K562 (cell line): ENCODE data around the gene ITGB3BP. TPM values are rescaled to one million over a fixed set of nuclear protein-coding genes. Genes with fewer than 3 reads are reported as not detected.

Source experiments
- STAT5B ChIP-seq: fragments of 250-450 bp; sonication (Bioruptor Pico); IDR thresholded peaks from 2 replicates; pipeline ENCODE4 v1.8.0; 2021; ENCODE audit warnings: mild to moderate bottlenecking, inconsistent platforms
- WHSC1 ChIP-seq: IDR thresholded peaks from one replicate; pipeline ENCODE4 v1.6.1; 2012; ENCODE audit warnings: low read length, control low read depth, inconsistent platforms
- polyA plus RNA-seq, 8 experiments: library from polyadenylated mRNA; depleted of rRNA in 4 of 8; stranded (reverse) in 5 of 8; unstranded in 3 of 8; fragments of >200 nt; fragmentation: Nextera tagmentation in 2 of 8; fragmentation: Illumina TruSeq in 1 of 8; extraction: Ambion mirVana in 2 of 8; extraction: Trizol in 1 of 8; gene quantifications; 2 replicates each; pipeline versions ENCODE4 v1.2.1 to v1.2.3, GENCODE V29; 2011 to 2014; ENCODE audit warnings: inconsistent platforms in 1 of 8, missing spikeins in 1 of 8
- total RNA-seq, 7 experiments: library from RNA; depleted of rRNA in 6 of 7; stranded (reverse); fragments of >200 nt in 6 of 7; fragmentation: Illumina TruSeq in 2 of 7; extraction: Trizol in 2 of 7; gene quantifications; 2 replicates each; pipeline versions ENCODE4 v1.2.1 to v1.2.3, GENCODE V29; 2011 to 2021; ENCODE audit warnings: low replicate concordance in 1 of 7
- TF ChIP-seq, protein P1 (sequence below), 2 experiments: fragments of 450-650 bp; formaldehyde crosslinking in 1 of 2; IDR thresholded peaks; 2 replicates each; pipeline versions ENCODE4 v1.4.0 to v1.6.1; 2014 to 2020; ENCODE audit warnings: mild to moderate bottlenecking in 2 of 2, borderline replicate concordance in 1 of 2, low read depth in 1 of 2

Gene ITGB3BP
- total and polyA plus RNA-seq, 9 of the 15 experiments (the other 6 are each of a cell fraction or from before 2014, with no cell fraction given), result 62.8 to 151 (median 110) TPM

DNA sequence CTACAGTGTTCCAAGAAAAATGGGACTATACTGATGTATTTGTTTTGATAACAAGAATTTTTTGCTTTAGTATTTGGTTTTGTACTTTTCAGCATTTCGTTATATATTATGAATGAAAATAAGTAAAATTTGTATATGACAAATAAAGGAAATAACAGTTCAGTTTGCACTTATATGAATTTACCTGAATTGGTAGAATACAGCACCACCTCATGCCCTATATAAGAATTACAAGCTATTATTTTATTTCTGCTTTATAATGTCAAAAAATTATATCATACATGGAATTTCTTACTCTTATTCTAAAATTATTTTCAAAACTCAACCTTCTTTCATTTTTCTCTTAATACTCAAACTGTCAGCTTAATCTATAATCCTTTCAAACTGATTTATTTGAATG lies 14.9 kb upstream of the ITGB3BP start (continued):
- TF ChIP-seq, protein P1, sequence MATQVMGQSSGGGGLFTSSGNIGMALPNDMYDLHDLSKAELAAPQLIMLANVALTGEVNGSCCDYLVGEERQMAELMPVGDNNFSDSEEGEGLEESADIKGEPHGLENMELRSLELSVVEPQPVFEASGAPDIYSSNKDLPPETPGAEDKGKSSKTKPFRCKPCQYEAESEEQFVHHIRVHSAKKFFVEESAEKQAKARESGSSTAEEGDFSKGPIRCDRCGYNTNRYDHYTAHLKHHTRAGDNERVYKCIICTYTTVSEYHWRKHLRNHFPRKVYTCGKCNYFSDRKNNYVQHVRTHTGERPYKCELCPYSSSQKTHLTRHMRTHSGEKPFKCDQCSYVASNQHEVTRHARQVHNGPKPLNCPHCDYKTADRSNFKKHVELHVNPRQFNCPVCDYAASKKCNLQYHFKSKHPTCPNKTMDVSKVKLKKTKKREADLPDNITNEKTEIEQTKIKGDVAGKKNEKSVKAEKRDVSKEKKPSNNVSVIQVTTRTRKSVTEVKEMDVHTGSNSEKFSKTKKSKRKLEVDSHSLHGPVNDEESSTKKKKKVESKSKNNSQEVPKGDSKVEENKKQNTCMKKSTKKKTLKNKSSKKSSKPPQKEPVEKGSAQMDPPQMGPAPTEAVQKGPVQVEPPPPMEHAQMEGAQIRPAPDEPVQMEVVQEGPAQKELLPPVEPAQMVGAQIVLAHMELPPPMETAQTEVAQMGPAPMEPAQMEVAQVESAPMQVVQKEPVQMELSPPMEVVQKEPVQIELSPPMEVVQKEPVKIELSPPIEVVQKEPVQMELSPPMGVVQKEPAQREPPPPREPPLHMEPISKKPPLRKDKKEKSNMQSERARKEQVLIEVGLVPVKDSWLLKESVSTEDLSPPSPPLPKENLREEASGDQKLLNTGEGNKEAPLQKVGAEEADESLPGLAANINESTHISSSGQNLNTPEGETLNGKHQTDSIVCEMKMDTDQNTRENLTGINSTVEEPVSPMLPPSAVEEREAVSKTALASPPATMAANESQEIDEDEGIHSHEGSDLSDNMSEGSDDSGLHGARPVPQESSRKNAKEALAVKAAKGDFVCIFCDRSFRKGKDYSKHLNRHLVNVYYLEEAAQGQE (IDR thresholded peaks at IDR 0.05; ENCODE audit: borderline replicate concordance), result peak; percentile 18; the same call in 1 of the 2 replicates
- TF ChIP-seq, protein P1 (CRISPR knock-in tag; IDR thresholded peaks at IDR 0.05; ENCODE audit: low read depth), result no peak
- TF ChIP-seq WHSC1 (no peak), STAT5B (CRISPR knock-in tag) (no peak)
